Calu3 (cell line): ENCODE measurements around the gene SGO1. TPM values are rescaled to one million over a fixed set of nuclear protein-coding genes. Genes with fewer than 3 reads are reported as not detected.
A peak's percentile ranks its signal among the peaks of the same experiment; 100 is the strongest.

Experiments
- Bru-seq: library from RNA; stranded (reverse); fragments of 400-500 nt; gene quantifications from one replicate; lab custom pipeline; 2021; lab: Mats Ljungman, UMichigan
- BruChase-seq, 2 experiments: library from RNA; stranded (reverse); fragments of 400-500 nt; gene quantifications; one replicate each; lab custom pipeline; 2021; lab: Mats Ljungman, UMichigan
- BruUV-seq: library from RNA; stranded (reverse); fragments of 400-500 nt; replicated peaks from 2 replicates; lab custom pipeline; 2021; lab: Mats Ljungman, UMichigan
- CTCF ChIA-PET: fragments of 300-600 bp; sonication (Branson Sonifier 250); formaldehyde crosslinking; loops from one replicate; lab custom pipeline; 2022; ENCODE audit warnings: antibody characterized with exemption; lab: Charles Lee
- DNase-seq: peaks from one replicate; pipeline ENCODE4 v3.0.0; 2022
- H3K27ac Mint-ChIP-seq: one replicate; pipeline ENCODE4 v1.8.0; 2022; ENCODE audit warnings: mixed read lengths; ENCODE audit not compliant: unreplicated experiment
- H3K27me3 Mint-ChIP-seq: one replicate; pipeline ENCODE4 v1.8.0; 2022; ENCODE audit warnings: mixed read lengths; ENCODE audit not compliant: unreplicated experiment
- H3K36me3 Mint-ChIP-seq: one replicate; pipeline ENCODE4 v1.8.0; 2022; ENCODE audit warnings: mild to moderate bottlenecking, moderate library complexity, mixed read lengths; ENCODE audit not compliant: insufficient read depth, unreplicated experiment
- H3K4me1 Mint-ChIP-seq: one replicate; pipeline ENCODE4 v1.8.0; 2022; ENCODE audit warnings: mild to moderate bottlenecking, low read depth, mixed read lengths; ENCODE audit not compliant: unreplicated experiment
- H3K4me3 Mint-ChIP-seq: one replicate; pipeline ENCODE4 v1.8.0; 2022; ENCODE audit warnings: mild to moderate bottlenecking, low read depth, moderate library complexity, mixed read lengths; ENCODE audit not compliant: unreplicated experiment
- H3K9me3 Mint-ChIP-seq: one replicate; pipeline ENCODE4 v1.8.0; 2022; ENCODE audit warnings: low read depth, mixed read lengths; ENCODE audit not compliant: unreplicated experiment
- CTCF ChIP-seq: fragments of 200-600 bp; IDR thresholded peaks from one replicate; pipeline ENCODE4 v1.8.0; 2022; ENCODE audit warnings: antibody characterized with exemption; ENCODE audit not compliant: unreplicated experiment
- intact Hi-C: fragments of 100-400 bp; cut with micrococcal nuclease; formaldehyde crosslinking; loops from one replicate; pipeline ENCODE4 v1.10.0; 2022; ENCODE audit not compliant: unreplicated experiment
- long read RNA-seq: library from polyadenylated mRNA; stranded (forward); transcript quantifications from one replicate; pipeline ENCODE4 v2.0.0, GENCODE V29; 2022
- total RNA-seq: library from RNA; stranded (reverse); gene quantifications from 2 replicates; pipeline ENCODE4 v1.2.3, GENCODE V29; 2022

SGO1 gene
- 29.4 and 30.2 TPM in 2 replicates for total RNA-seq
- percentile 91 among the genes with signal in this experiment for Bru-seq, nascent RNA
- BruChase-seq, experiment 1, labeled RNA remaining after a 6-hour chase: percentile 90 among the genes with signal in this experiment
- percentile 92 among the genes with signal in this experiment for BruChase-seq, experiment 2, labeled RNA remaining after a 2-hour chase
- long read RNA-seq, transcript SGO1-204 (8 exons, 1,075 nt): minor isoform, 6 of 56 reads
- long read RNA-seq, transcript SGO1-208 (8 exons, 1,187 nt): minor isoform, 5 of 56 reads
- long read RNA-seq, transcript SGO1-203 (8 exons, 2,587 nt): major isoform, 16 of 56 reads
- long read RNA-seq, partial matches to known transcripts: 13 of 56 reads
- long read RNA-seq, other reads (novel, unspliced or antisense): 9 of 56 reads

DNA sequence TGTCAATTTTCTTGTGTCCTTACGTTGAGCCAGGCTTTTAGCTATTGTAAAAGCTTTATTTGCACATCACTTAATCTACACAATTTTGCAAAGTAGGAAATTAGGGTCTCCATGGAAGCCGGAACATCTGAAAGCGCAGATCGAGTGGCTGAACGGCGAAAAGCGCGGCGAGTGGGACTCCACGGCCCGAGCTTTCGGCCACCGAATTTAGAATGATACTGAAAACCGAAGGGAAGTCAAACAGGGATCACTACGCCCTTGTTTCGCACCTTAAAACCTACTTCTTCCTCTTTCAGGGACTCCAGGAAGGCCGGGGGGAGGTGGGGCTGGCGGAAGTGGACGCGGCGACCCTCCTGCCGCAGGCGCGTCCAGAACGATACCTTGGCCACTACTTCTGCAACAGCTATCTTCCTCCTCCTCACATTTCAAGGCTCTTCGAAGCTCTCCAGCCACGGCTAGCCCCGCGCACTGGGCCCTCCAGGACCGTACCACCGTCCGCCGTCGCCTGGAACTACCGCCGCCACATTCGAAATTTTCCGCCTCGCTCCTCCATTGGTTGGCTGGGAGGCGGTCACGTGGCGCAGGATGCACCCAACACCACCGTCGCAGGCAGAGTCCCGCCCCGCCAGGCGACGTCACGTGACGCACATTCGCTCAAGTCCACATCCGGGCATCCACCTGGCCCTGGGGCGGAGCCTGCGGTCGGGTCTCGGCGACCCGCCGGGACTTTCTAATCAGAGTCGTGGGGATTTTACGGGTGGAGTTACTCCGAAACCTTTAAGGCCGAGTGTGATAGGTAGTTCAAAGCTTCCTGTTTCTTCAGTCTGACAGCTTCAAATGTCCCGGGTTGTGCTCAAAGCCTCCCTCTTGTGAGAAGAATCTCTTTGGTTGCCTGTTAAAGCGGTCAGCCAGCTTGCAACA is at the start of gene SGO1:
Gene SGO1, minus strand, starts transcription at position 528 of the 921 bp plus-strand sequence. CDS start 2,179 bp downstream, outside the sequence.
- peak; percentile 98 for DNase-seq
- TSS peak; percentile 71 for BruUV-seq
- Mint-ChIP-seq H3K9me3 (no peaks in the 10 kb centered on the region), H3K27ac (no peak within 1 kb of the TSS), H3K4me1 (no peaks in the 10 kb centered on the region), H3K4me3 (no peak within 1 kb of the TSS), H3K27me3 (no peaks in the 10 kb centered on the region), H3K36me3 (no peaks in the 10 kb centered on the region)
- CTCF ChIA-PET: interaction anchor here (0.6 to 1.0 kb wide), 4 partner anchors 12 to 1746 kb away, joined by 3 to 4 read pairs (median 4); no protein-coding TSS in a partner anchor
- intact Hi-C loops: loop anchor here (5.0 to 10.0 kb wide), 2 partner anchors 241 to 299 kb away; partner anchors contain the start of gene RAB5A
- TF ChIP-seq CTCF: no peak

GRCh38 chr3:20235796-20236195 is 49.8 kb upstream of the SGO1 start:
- H3K4me1 Mint-ChIP-seq: no peaks in the 10 kb centered on the region
- no peaks in the 10 kb centered on the region for H3K27me3 Mint-ChIP-seq
- H3K36me3 Mint-ChIP-seq: no peaks in the 10 kb centered on the region
- CTCF ChIA-PET: no interaction called here
- no TSS peak for BruUV-seq
- no peak overlapping the region for H3K4me3 Mint-ChIP-seq
- no peaks in the 10 kb centered on the region for H3K9me3 Mint-ChIP-seq
- no peak for TF ChIP-seq CTCF
- DNase-seq: no peak
- no peak overlapping the region for H3K27ac Mint-ChIP-seq
- intact Hi-C loops: no loop called here

- CTCF ChIA-PET: no interaction called here
- BruUV-seq: no TSS peak
- intact Hi-C loops: no loop called here
- Mint-ChIP-seq H3K36me3 (no peaks in the 10 kb centered on the region), H3K27ac (no peak overlapping the region), H3K9me3 (no peaks in the 10 kb centered on the region), H3K27me3 (no peaks in the 10 kb centered on the region), H3K4me3 (no peak overlapping the region), H3K4me1 (no peaks in the 10 kb centered on the region)
- TF ChIP-seq CTCF: no peak
- DNase-seq: no peak
Measured at GRCh38 chr3:20232906-20233780, 47.1 kb upstream of the SGO1 start.
